Kidney (tissue), 14 donors: ENCODE results near the gene HES2. TPM values are rescaled to one million over a fixed set of nuclear protein-coding genes. Genes with fewer than 3 reads are reported as not detected.

Experiments
- DNase-seq, 5 donors: peaks; one replicate each; pipeline ENCODE4 v3.0.0-alpha.2; 2013 to 2020
- FAIRE-seq: peaks from 2 replicates; lab custom pipeline; 2012; peaks lifted over from hg19 to GRCh38; lab: Jason Lieb, UNC
- H3K27ac ChIP-seq, 2 donors: one replicate each; pipeline ENCODE4 v1.7.0; 2013; ENCODE audit warnings: low read depth in 2 of 2, low read length in 2 of 2, inconsistent platforms in 1 of 2
- H3K27me3 ChIP-seq: one replicate; pipeline ENCODE4 v1.7.1; 2013; ENCODE audit warnings: low read length, inconsistent platforms; ENCODE audit not compliant: control insufficient read depth, insufficient read depth
- H3K36me3 ChIP-seq, 3 donors: one replicate each; pipeline versions ENCODE4 v1.7.0 to v1.7.1; 2013; ENCODE audit warnings: low read length in 3 of 3, control low read depth in 1 of 3, inconsistent platforms in 1 of 3; ENCODE audit not compliant: insufficient read depth in 3 of 3, control insufficient read depth in 2 of 3
- H3K4me1 ChIP-seq, 3 donors: one replicate each; pipeline versions ENCODE4 v1.7.0 to v1.7.1; 2013; ENCODE audit warnings: low read length in 3 of 3, inconsistent platforms in 1 of 3, low read depth in 1 of 3; ENCODE audit not compliant: control insufficient read depth in 2 of 3, insufficient read depth in 2 of 3
- H3K4me3 ChIP-seq, 3 donors: one replicate each; pipeline versions ENCODE4 v1.7.0 to v1.8.1; 2013; ENCODE audit warnings: low read length in 3 of 3, control low read depth in 1 of 3, inconsistent platforms in 1 of 3
- H3K9ac ChIP-seq, 3 donors: one replicate each; pipeline versions ENCODE4 v1.7.0 to v1.7.1; 2013; ENCODE audit warnings: low read length in 3 of 3, control low read depth in 1 of 3, inconsistent platforms in 1 of 3
- H3K9me3 ChIP-seq, 3 donors: one replicate each; pipeline versions ENCODE4 v1.7.0 to v1.7.1; 2013; ENCODE audit warnings: low read length in 3 of 3, control low read depth in 1 of 3, inconsistent platforms in 1 of 3; ENCODE audit not compliant: control insufficient read depth in 2 of 3, insufficient read depth in 1 of 3
- CTCF ChIP-seq: IDR thresholded peaks from 3 replicates; pipeline ENCODE4 v1.5.1; 2012; ENCODE audit warnings: mild to moderate bottlenecking, moderate library complexity, borderline replicate concordance; ENCODE audit not compliant: insufficient read depth; ENCODE audit errors: extremely low read depth
- intact Hi-C: fragments of 100-400 bp; cut with DNase I; formaldehyde crosslinking; loops from one replicate; pipeline ENCODE4 v1.11.1; 2022
- polyA plus RNA-seq: library from polyadenylated mRNA; stranded (reverse); fragments of 350-450 nt; fragmentation: Illumina TruSeq; extraction: RNeasy Lipid Tissue Mini Kit (QIAGEN cat#74804); gene quantifications from one replicate; pipeline ENCODE4 v1.2.3, GENCODE V29; 2014; ENCODE audit warnings: low read depth, low replicate concordance; ENCODE audit not compliant: insufficient read depth
- total RNA-seq: library from RNA; stranded (reverse); fragmentation: NEBNext Ultra II Directional; extraction: Animal tissue kit (Norgen Biotek cat#: 25700); gene quantifications from one replicate; pipeline ENCODE4 v1.2.1, GENCODE V29; 2021
- donor health status: control.
- donor health status: control.
- donor health status: control.
- donor health status: control.
- donor health status: control.
- donor health status: DM: yes; HTN: yes; CAD: no.
- donor health status: Normal renal cell carcinoma (clear cell type).

Gene HES2
- total and polyA plus RNA-seq, 2 donors from 2014 or later, result 1.3 to 1.6 TPM

GRCh38 chr1:6419397-6419803 is 319 bp downstream of the HES2 start:
- TF ChIP-seq CTCF, result no peak
- no peak overlapping the region for H3K9ac ChIP-seq
- H3K27ac ChIP-seq, result no peak overlapping the region
- peaks cover 0 to 20% (median 10%) of the 10 kb centered on the region in 3 donors for H3K4me1 ChIP-seq
- H3K27me3 ChIP-seq, result peaks cover 22% of the 10 kb centered on the region
- DNase-seq, result peak in 1 of 5 donors; percentile 55
- H3K36me3 ChIP-seq, result no peaks in the 10 kb centered on the region
- no peak for FAIRE-seq
- intact Hi-C loops, result no loop called here
- H3K4me3 ChIP-seq, result no peak overlapping the region
- no peaks in the 10 kb centered on the region for H3K9me3 ChIP-seq

GRCh38 chr1:6418668-6419396 is 887 bp downstream of the HES2 start:
- Histone ChIP-seq H3K27me3 (peaks cover 20% of the 10 kb centered on the region), H3K4me3 (no peak overlapping the region), H3K9me3 (no peaks in the 10 kb centered on the region), H3K9ac (no peak overlapping the region), H3K4me1 (peaks cover 0 to 16% (median 10%) of the 10 kb centered on the region in 3 donors), H3K27ac (no peak overlapping the region), H3K36me3 (no peaks in the 10 kb centered on the region)
- intact Hi-C loops, result no loop called here
- no peak for DNase-seq
- no peak for TF ChIP-seq CTCF
- no peak for FAIRE-seq

GRCh38 chr1:6417961-6418667 is 1.6 kb downstream of the HES2 start:
- no peak overlapping the region for H3K27ac ChIP-seq
- H3K9ac ChIP-seq, result no peak overlapping the region
- H3K27me3 ChIP-seq, result peaks cover 20% of the 10 kb centered on the region
- peaks cover 0 to 10% (median 8%) of the 10 kb centered on the region in 3 donors for H3K4me1 ChIP-seq
- H3K4me3 ChIP-seq, result no peak overlapping the region
- no peak for TF ChIP-seq CTCF
- FAIRE-seq, result no peak
- H3K9me3 ChIP-seq, result no peaks in the 10 kb centered on the region
- DNase-seq, result no peak
- H3K36me3 ChIP-seq, result no peaks in the 10 kb centered on the region
- intact Hi-C loops, result no loop called here
